Mononuclear cell (primary cell): ENCODE measurements around the gene PIGK. TPM values are rescaled to one million over a fixed set of nuclear protein-coding genes. Genes with fewer than 3 reads are reported as not detected.
A peak's percentile ranks its signal among the peaks of the same experiment; 100 is the strongest.
"Not testable (repeated sequence)": the region's sequence is repeated elsewhere in the genome, so short reads cannot be mapped to it uniquely, and the experiment has no call there.

Source experiments
- H3K27me3 ChIP-seq: 2 replicates; pipeline ENCODE4 v1.6.0; 2011; ENCODE audit warnings: low read length, control low read depth; ENCODE audit not compliant: insufficient read depth
- H3K4me1 ChIP-seq: 2 replicates; pipeline ENCODE4 v1.5.1; 2011; ENCODE audit warnings: mild to moderate bottlenecking, low read length, control low read depth; ENCODE audit not compliant: insufficient read depth
- H3K4me3 ChIP-seq: 2 replicates; pipeline ENCODE4 v1.5.1; 2011; ENCODE audit warnings: mild to moderate bottlenecking, low read length, moderate library complexity
- H3K9me3 ChIP-seq: 2 replicates; pipeline ENCODE4 v1.5.1; 2011; ENCODE audit warnings: low read depth, mild to moderate bottlenecking, control low read depth, low read length
- total RNA-seq: library from RNA; depleted of rRNA; stranded (reverse); fragments of >200 nt; gene quantifications from one replicate; pipeline ENCODE4 v1.2.3, GENCODE V29; 2012

Gene PIGK
- total RNA-seq, 1 donor, result 14.4 TPM

- H3K9me3 ChIP-seq, result no peaks in the 10 kb centered on the region
- H3K4me1 ChIP-seq, result peaks cover 13% of the 10 kb centered on the region
- no peaks in the 10 kb centered on the region for H3K27me3 ChIP-seq
- H3K4me3 ChIP-seq, result no peak overlapping the region
Observed at GRCh38 chr1:77220687-77221463, 1.6 kb upstream of the PIGK start.

- Histone ChIP-seq H3K4me1 (peaks cover 13% of the 10 kb centered on the region), H3K9me3 (no peaks in the 10 kb centered on the region), H3K27me3 (no peaks in the 10 kb centered on the region), H3K4me3 (peak overlapping the region; percentile 73)
Observed at GRCh38 chr1:77218477-77219165, 609 bp downstream of the PIGK start.

DNA sequence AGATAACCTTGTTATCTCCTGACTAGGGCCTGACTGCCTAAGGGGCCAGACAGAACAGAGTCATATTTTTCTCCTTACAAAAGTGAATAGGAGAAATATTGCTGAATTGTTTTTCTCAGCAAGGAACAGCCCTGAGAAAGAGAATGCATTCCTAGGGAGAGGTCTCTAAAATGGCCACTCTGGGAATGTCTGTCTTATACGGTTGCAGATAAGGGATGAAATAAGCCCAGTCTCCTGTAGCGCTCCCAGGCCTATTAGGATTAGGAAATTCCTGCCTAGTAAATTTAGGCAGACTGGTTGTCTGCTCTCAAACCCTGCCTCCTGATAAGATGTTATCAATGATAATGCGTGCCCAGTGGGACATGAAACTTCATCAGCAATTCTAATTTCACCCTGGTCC, 15.2 kb downstream of the PIGK start:
- H3K9me3 ChIP-seq, H3K27me3 ChIP-seq, H3K4me3 ChIP-seq, H3K4me1 ChIP-seq: not testable (repeated sequence)

DNA sequence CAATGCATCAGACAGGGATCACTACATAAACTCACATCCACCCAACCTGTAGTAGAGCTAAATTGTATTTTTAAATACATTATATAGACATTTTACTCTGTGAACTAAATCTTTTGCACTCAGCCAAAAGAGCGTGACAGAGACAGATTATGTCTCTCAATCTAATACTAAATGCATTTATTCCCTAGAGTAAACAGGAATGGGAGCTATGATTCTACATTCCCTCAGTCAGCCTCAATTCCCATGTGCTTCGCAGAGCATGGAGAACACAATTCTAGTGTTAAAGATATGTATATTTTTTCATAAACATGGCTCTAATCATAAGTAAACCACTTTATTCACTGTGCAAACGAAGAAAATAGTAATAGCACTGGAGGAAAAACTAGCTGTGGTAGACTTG, 16.5 kb downstream of the PIGK start:
- no peaks in the 10 kb centered on the region for H3K27me3 ChIP-seq
- no peak overlapping the region for H3K4me3 ChIP-seq
- H3K4me1 ChIP-seq, result no peaks in the 10 kb centered on the region
- H3K9me3 ChIP-seq, result peaks cover 7% of the 10 kb centered on the region

- Histone ChIP-seq H3K27me3 (no peaks in the 10 kb centered on the region), H3K4me1 (no peaks in the 10 kb centered on the region), H3K9me3 (peaks cover 7% of the 10 kb centered on the region), H3K4me3 (no peak overlapping the region)
Observed at GRCh38 chr1:77200806-77201205, 18.4 kb downstream of the PIGK start.

GRCh38 chr1:77200293-77200692, 18.9 kb downstream of the PIGK start:
- Histone ChIP-seq H3K4me3 (no peak overlapping the region), H3K4me1 (no peaks in the 10 kb centered on the region), H3K27me3 (no peaks in the 10 kb centered on the region), H3K9me3 (peaks cover 6% of the 10 kb centered on the region)

DNA sequence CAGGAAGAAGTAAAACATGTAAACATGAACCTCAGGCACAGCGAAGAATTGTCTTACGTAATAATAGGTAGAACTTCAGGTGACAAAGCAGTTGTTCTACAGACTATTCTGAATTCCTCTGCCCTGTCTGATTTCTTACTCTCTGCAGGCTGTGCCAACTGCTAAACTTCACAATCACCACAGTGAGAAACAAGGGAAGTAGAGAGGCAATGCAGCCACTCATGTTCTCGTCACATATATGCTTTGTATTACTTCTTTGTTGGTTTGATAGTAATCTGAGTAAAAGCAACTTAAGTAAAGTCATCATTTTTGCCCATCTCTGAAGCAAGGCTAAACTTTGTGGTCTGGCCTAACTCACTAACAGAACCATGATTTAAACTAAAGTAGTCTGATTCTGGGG, 21.9 kb downstream of the PIGK start:
- Histone ChIP-seq H3K27me3 (no peaks in the 10 kb centered on the region), H3K9me3 (no peaks in the 10 kb centered on the region), H3K4me3 (no peak overlapping the region), H3K4me1 (no peaks in the 10 kb centered on the region)

- Histone ChIP-seq H3K27me3 (no peaks in the 10 kb centered on the region), H3K4me3 (no peak overlapping the region), H3K9me3 (no peaks in the 10 kb centered on the region), H3K4me1 (no peaks in the 10 kb centered on the region)
Observed at GRCh38 chr1:77193951-77194350, 25.3 kb downstream of the PIGK start.

DNA sequence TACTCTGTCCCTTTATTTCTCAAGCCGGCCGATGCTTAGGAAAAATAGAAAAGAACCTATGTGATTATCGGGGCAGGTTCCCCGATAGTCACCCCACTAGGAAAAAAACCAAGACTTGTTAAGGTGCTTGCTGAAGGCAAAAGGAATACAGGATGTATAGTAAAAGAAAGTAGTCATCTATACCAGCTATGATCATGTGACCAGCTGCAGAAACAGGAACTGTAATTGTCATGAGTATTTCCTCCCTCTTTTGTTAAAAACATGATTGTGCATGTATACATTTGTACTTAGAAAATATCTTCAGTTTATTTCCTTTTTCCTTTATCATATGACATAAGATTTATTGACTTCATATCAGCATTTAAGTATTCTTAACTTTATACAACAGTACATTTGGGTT, 30.5 kb downstream of the PIGK start:
- H3K4me3 ChIP-seq, result no peak overlapping the region
- no peaks in the 10 kb centered on the region for H3K4me1 ChIP-seq
- H3K27me3 ChIP-seq, result no peaks in the 10 kb centered on the region
- H3K9me3 ChIP-seq, result no peaks in the 10 kb centered on the region

DNA sequence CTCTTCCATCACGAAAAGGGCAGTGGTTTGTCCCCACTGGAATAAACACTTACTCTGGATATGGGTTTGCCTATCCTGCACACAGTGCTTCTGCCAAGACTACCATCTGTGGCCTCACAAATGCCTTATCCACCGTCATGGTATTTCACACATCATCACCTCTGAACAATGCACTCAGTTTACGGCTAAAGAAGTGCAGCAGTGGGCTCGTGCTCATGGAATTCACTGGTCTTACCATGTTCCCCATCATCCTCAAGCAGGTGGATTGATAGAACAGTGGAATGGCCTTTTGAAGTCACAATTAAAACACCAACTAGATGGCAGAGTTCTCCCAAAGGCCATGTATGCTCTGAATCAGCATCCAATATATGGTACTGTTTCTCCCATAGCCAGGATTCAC, 32.3 kb downstream of the PIGK start:
- not testable (repeated sequence) for H3K27me3 ChIP-seq, H3K9me3 ChIP-seq, H3K4me3 ChIP-seq, H3K4me1 ChIP-seq

- Histone ChIP-seq H3K4me1 (no peaks in the 10 kb centered on the region), H3K4me3 (no peak overlapping the region), H3K9me3 (peaks cover under 1% of the 10 kb centered on the region), H3K27me3 (no peaks in the 10 kb centered on the region)
Observed at GRCh38 chr1:77182083-77182482, 37.1 kb downstream of the PIGK start.

DNA sequence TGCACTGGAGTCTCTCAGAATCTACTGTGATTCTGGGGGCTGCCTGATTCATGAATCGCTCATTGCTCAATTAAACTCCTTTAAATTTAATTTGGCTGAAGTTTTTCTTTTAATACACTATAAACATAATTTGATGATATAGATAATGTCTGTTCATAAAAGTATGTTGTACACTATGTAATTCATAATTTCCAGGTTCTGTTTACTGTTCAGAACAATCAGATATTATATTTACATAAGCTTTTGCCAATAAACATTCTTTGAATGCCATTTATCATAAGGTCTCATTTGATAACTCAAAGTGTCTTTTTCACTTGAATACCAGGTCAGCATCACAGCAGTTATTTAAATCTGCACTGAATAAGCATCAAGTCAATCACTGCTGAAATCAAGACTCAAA, 39.6 kb downstream of the PIGK start:
- Histone ChIP-seq H3K9me3 (peaks cover 25% of the 10 kb centered on the region), H3K4me3 (no peak overlapping the region), H3K4me1 (no peaks in the 10 kb centered on the region), H3K27me3 (no peaks in the 10 kb centered on the region)

DNA sequence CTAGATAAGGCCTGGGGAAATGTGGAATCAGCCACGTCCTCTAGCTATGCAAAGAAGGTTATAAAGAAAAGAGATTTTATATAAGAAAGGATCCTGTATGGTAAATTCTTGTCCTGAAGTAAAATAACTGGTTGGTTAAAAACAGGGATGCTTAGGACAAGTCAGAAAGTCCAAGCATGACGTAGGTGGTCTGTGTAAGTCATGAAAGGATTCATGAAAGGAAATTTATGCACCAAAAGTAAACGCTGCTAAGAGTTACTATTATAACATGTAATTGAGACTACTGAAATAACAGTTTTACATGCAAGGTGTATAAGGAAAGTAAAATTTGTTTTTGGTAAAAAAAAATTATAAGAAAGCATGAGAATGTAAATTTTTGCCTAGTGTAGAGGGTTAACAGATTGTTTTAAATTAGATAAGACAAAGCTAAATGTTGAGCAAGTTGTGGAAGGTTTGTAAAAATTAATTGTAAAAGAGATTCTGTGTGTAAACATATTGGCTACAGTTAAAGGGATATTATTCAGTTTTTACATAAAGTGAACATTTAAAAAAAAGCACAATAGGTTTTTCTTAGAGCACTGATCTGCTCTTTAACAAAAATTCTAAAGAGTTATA, 43.9 kb downstream of the PIGK start:
- no peak overlapping the region for H3K4me3 ChIP-seq
- no peaks in the 10 kb centered on the region for H3K27me3 ChIP-seq
- H3K4me1 ChIP-seq, result no peaks in the 10 kb centered on the region
- peaks cover 31% of the 10 kb centered on the region for H3K9me3 ChIP-seq

DNA sequence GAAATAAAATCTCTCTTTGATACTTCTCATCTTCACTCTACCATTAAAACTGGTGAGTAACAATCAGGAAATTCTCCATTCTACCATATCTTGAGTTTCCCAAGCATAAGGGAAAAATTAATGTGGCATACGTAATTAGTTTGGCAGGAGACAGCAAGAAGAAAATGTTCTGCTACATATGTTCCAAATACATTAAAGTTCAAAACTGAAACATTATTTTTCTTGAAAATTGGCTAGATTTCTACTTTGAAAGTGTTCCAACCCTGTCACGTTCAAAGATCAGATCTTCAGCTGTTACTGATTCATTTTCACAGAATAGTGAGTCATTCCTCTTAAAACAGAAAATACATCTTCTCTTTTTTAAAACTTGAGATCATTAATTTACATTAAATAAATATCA, 48.5 kb downstream of the PIGK start:
- Histone ChIP-seq H3K4me3 (no peak overlapping the region), H3K4me1 (no peaks in the 10 kb centered on the region), H3K27me3 (no peaks in the 10 kb centered on the region), H3K9me3 (peaks cover 17% of the 10 kb centered on the region)

DNA sequence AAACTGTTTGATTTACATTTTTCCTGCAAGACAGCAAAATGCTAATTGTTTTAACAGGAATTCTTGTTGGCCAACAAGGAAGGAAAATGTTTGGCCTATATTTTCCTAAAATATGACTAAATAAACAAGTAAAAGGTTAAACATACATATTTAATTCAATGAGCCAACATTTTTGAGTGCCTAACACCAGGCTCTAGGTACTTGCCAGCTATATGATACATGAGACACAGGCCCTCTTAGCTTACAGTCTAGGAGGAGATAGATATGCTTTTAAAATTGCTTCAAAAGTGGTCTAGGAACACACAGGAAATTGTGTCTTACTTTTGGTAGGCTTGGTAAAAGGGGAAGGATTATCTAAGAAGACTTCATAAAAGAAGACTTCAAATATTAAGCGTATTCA, 50.9 kb downstream of the PIGK start:
- H3K27me3 ChIP-seq, result no peaks in the 10 kb centered on the region
- H3K9me3 ChIP-seq, result no peaks in the 10 kb centered on the region
- no peak overlapping the region for H3K4me3 ChIP-seq
- no peaks in the 10 kb centered on the region for H3K4me1 ChIP-seq
